Measurements from ENCODE around the gene MYO9B.
A peak's percentile ranks its signal among the peaks of the same experiment; 100 is the strongest.

MYO9B gene

DNA sequence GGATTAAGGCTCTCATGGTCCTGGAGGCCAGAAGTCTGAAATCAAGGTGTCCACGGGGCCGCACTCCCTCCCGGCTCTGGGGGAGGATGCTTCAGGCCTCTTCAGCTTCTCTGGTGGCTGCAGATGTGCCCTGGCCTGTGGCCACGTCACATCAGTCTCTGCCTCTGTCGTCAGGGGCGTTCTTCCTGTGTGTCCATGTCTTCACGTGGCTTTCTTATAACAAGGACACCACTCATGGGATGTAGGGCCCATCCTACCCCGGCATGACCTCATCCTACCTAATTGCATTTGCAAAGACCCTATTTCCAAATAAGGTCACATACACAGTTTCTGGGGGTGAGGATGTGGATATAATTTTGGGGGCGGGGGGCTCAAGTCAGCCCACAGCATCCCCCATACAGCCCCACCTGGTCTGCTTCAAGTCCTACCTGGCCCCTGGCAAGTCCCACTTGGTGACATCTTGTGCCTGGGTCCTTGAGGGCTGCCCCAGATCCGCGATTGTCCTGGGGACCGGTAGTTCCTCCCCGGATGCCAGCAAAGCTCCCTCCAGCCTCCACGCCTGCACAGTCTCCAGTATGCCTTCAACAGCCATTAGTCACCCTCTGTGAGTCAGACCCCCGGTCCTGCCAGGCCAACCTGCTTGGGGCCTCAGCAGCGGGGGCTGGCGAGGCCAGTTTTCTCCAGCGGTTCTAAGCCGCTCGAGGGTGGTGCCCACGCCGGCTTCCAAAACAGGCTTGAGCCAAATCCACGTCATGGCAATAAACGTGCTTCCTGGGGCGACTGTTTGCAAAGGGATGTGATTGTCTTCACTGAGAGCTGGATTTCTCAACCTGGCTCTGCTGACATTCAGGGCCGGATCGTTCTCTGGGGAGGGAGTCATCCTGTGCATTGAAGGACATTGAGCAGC, 32.2 kb downstream of the MYO9B start:
- TF ChIP-seq, protein P1, sequence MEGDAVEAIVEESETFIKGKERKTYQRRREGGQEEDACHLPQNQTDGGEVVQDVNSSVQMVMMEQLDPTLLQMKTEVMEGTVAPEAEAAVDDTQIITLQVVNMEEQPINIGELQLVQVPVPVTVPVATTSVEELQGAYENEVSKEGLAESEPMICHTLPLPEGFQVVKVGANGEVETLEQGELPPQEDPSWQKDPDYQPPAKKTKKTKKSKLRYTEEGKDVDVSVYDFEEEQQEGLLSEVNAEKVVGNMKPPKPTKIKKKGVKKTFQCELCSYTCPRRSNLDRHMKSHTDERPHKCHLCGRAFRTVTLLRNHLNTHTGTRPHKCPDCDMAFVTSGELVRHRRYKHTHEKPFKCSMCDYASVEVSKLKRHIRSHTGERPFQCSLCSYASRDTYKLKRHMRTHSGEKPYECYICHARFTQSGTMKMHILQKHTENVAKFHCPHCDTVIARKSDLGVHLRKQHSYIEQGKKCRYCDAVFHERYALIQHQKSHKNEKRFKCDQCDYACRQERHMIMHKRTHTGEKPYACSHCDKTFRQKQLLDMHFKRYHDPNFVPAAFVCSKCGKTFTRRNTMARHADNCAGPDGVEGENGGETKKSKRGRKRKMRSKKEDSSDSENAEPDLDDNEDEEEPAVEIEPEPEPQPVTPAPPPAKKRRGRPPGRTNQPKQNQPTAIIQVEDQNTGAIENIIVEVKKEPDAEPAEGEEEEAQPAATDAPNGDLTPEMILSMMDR (IDR thresholded peaks at IDR 0.05; ENCODE audit: extremely low read depth, insufficient read depth, missing control alignments): no peak
- DNase-seq (ENCODE audit: low spot score): no peak

DNA sequence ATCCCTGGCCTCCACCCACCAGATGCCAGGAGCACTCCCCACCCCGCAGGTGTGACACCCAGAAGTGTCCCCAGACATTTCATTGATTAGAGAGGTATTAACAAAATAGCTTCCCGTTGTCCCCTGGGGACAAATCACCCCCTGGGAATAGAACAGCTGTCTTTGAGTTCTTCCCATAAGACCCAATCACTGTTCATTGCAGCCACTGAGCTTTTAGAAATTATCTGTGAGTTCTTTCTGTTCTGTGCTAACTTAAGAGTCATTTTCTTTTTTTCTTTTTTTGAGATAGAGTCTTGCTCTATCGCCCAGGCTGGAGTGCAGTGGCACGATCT, 32.8 kb downstream of the MYO9B start:
- no peak for DNase-seq (ENCODE audit: low spot score)
- TF ChIP-seq, protein P1 (IDR thresholded peaks at IDR 0.05; ENCODE audit: extremely low read depth, insufficient read depth, missing control alignments): no peak
- in situ Hi-C loops (cut with MboI; ENCODE audit: low pct_unique_long_range_greater_than_20kb, low sequenced_read_pairs, unreplicated experiment): no loop called here

More for the DNA sequence above, 32.2 kb downstream of the MYO9B start:
- in situ Hi-C loops (cut with MboI; ENCODE audit: low pct_unique_long_range_greater_than_20kb, low sequenced_read_pairs, unreplicated experiment): no loop called here

DNA sequence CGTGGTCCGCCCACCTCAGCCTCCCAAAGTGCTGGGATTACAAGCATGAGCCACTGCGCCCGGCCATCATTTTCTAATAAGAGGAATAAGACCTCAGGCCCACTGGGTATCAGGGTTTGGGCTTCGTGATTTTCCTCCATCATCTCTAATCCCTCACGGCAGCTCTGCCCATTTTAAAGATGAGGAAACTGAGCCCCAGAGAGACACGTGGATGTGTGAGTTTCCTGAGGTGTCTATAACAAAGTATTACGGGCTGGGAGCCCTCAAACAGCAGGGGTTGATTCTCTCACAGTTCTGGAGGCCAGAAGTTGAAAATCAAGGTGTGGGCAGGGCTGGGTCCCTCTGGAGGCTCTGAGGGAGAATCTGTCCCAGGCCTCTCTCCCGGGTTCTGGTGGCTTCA, 33.7 kb downstream of the MYO9B start:
- TF ChIP-seq, protein P1 (IDR thresholded peaks at IDR 0.05; ENCODE audit: extremely low read depth, insufficient read depth, missing control alignments): no peak
- in situ Hi-C loops (cut with MboI; ENCODE audit: low pct_unique_long_range_greater_than_20kb, low sequenced_read_pairs, unreplicated experiment): no loop called here
- no peak for DNase-seq (ENCODE audit: low spot score)

DNA sequence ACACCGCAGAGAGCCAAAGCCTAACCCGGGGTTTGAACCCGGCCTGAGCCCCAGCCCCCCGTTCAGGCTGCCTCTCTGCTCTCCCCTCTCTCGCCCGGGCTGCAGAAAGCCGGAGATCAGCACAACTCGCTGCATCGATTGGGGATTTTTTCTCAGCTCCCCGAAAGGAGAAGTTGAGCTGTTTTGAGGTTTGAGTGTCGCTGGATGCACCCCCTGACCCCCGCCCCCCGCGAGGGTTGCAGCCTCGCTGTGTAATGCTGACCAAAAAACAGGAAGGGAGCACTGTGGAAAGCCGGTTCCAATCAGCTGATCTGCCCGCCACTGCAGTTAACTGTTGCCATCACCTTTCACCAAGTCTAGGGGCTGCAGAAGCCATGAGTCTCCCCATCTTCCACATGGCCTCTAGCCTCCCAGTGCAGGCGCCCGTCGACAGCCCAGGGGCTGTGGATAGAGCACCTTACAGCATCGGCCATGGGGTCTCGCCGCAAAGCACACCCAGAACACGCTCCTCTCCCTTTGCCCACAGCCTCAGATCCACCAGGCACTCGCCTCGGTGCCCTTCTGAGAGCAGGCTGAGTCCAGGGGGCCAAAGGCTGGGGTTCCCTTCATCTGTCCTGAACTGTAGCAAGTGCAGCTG, 34.5 kb downstream of the MYO9B start:
- DNase-seq (ENCODE audit: low spot score): peak; percentile 90
- TF ChIP-seq, protein P1 (IDR thresholded peaks at IDR 0.05; ENCODE audit: extremely low read depth, insufficient read depth, missing control alignments): no peak
- in situ Hi-C loops (cut with MboI; ENCODE audit: low pct_unique_long_range_greater_than_20kb, low sequenced_read_pairs, unreplicated experiment): no loop called here

DNA sequence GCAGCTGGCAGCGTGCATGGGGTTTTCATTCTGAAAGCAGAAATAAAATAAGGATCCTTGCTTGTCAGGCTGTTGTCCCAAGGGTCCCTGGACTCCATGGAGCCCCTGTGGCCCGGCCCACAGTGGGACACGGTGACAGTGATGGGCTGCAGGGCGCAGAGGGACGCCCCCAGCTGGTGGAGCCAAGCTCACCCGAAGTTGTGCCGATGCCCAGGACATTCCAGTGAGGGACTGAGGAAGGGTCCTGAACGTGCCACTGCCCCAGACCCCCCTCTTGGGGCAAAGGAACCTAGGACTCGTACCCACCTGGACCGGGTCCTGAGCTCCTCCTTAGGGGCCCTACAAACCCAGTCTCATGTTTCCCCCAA, 35.0 kb downstream of the MYO9B start:
- in situ Hi-C loops (cut with MboI; ENCODE audit: low pct_unique_long_range_greater_than_20kb, low sequenced_read_pairs, unreplicated experiment): no loop called here
- no peak for DNase-seq (ENCODE audit: low spot score)
- TF ChIP-seq, protein P1 (IDR thresholded peaks at IDR 0.05; ENCODE audit: extremely low read depth, insufficient read depth, missing control alignments): peak; percentile 23

DNA sequence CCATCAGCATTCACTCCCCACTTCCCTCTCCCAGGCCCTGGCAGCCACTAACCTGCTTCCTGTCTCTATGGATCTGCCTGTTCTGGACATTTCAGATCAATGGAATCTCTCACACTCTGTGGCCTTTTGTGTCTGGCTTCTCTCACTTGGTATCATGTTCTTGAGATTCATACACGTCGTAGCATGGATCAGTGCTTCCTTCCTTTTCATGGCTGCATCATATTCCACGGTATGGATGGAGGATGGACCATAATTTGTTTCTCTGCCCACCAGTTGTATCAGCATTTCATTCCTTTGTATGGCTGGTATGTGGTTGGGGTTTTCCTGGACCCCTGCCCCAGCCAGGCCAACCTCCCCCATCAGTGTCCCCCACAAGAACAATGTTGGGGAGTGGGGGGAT, 36.2 kb downstream of the MYO9B start:
- no peak for DNase-seq (ENCODE audit: low spot score)
- in situ Hi-C loops (cut with MboI; ENCODE audit: low pct_unique_long_range_greater_than_20kb, low sequenced_read_pairs, unreplicated experiment): no loop called here
- TF ChIP-seq, protein P1 (IDR thresholded peaks at IDR 0.05; ENCODE audit: extremely low read depth, insufficient read depth, missing control alignments): no peak
